ENCODE data around the gene MGLL. TPM values are rescaled to one million over a fixed set of nuclear protein-coding genes. Genes with fewer than 3 reads are reported as not detected.

Gene MGLL
- polyA plus RNA-seq, 1 experiment = 108 TPM

- Histone ChIP-seq H3K36me3 (ENCODE audit: control insufficient read depth, insufficient read depth, low read length) (no peaks in the 10 kb centered on the region; the same call in none of the 2 replicates), H3K27me3 (ENCODE audit: control insufficient read depth, insufficient read depth, low read length) (no peaks in the 10 kb centered on the region), H3K4me3 (ENCODE audit: low read depth, low read length) (no peak overlapping the region)
- CTCF ChIA-PET = interaction anchor here (1.1 to 1.2 kb wide), 3 partner anchors 19 to 40 kb away, joined by 3 to 5 read pairs (median 4); no protein-coding TSS in a partner anchor
- TF ChIP-seq CTCF (IDR thresholded peaks at IDR 0.05; ENCODE audit: insufficient read depth, low read depth, low read length) = no peak
- POLR2A ChIA-PET = no interaction called here
- DNase-seq (ENCODE audit: low read depth) = no peak
Measured at GRCh38 chr3:127744875-127745274, 77.4 kb downstream of the MGLL start.

GRCh38 chr3:127744253-127744815 lies 78.0 kb downstream of the MGLL start:
- DNase-seq (ENCODE audit: low read depth) = no peak
- ChIA-PET POLR2A (no interaction called here), CTCF (interaction anchor here (0.8 to 1.2 kb wide), 6 partner anchors 9 to 214 kb away, joined by 3 to 6 read pairs (median 4); no protein-coding TSS in a partner anchor)
- TF ChIP-seq CTCF (IDR thresholded peaks at IDR 0.05; ENCODE audit: insufficient read depth, low read depth, low read length) = no peak
- Histone ChIP-seq H3K36me3 (ENCODE audit: control insufficient read depth, insufficient read depth, low read length) (no peaks in the 10 kb centered on the region; the same call in none of the 2 replicates), H3K27me3 (ENCODE audit: control insufficient read depth, insufficient read depth, low read length) (no peaks in the 10 kb centered on the region), H3K4me3 (ENCODE audit: low read depth, low read length) (no peak overlapping the region)

- ChIA-PET CTCF (interaction anchor here (0.8 to 1.2 kb wide), 6 partner anchors 8 to 215 kb away, joined by 3 to 6 read pairs (median 4); no protein-coding TSS in a partner anchor), POLR2A (no interaction called here)
- H3K4me3 ChIP-seq (ENCODE audit: low read depth, low read length) = no peak overlapping the region
- H3K36me3 ChIP-seq (ENCODE audit: control insufficient read depth, insufficient read depth, low read length) = no peaks in the 10 kb centered on the region; the same call in none of the 2 replicates
- no peak for TF ChIP-seq CTCF (IDR thresholded peaks at IDR 0.05; ENCODE audit: insufficient read depth, low read depth, low read length)
- no peaks in the 10 kb centered on the region for H3K27me3 ChIP-seq (ENCODE audit: control insufficient read depth, insufficient read depth, low read length)
- no peak for DNase-seq (ENCODE audit: low read depth)
Measured at GRCh38 chr3:127743351-127744252, 78.7 kb downstream of the MGLL start.

GRCh38 chr3:127742580-127742979 lies 79.7 kb downstream of the MGLL start:
- POLR2A ChIA-PET = no interaction called here
- no peak overlapping the region for H3K4me3 ChIP-seq (ENCODE audit: low read depth, low read length)
- no peak for TF ChIP-seq CTCF (IDR thresholded peaks at IDR 0.05; ENCODE audit: insufficient read depth, low read depth, low read length)
- no peaks in the 10 kb centered on the region; the same call in none of the 2 replicates for H3K36me3 ChIP-seq (ENCODE audit: control insufficient read depth, insufficient read depth, low read length)
- CTCF ChIA-PET = no interaction called here
- no peak for DNase-seq (ENCODE audit: low read depth)
- H3K27me3 ChIP-seq (ENCODE audit: control insufficient read depth, insufficient read depth, low read length) = no peaks in the 10 kb centered on the region

GRCh38 chr3:127741690-127742089 lies 80.6 kb downstream of the MGLL start:
- no peak for TF ChIP-seq CTCF (IDR thresholded peaks at IDR 0.05; ENCODE audit: insufficient read depth, low read depth, low read length)
- Histone ChIP-seq H3K27me3 (ENCODE audit: control insufficient read depth, insufficient read depth, low read length) (no peaks in the 10 kb centered on the region), H3K4me3 (ENCODE audit: low read depth, low read length) (no peak overlapping the region), H3K36me3 (ENCODE audit: control insufficient read depth, insufficient read depth, low read length) (no peaks in the 10 kb centered on the region; the same call in none of the 2 replicates)
- ChIA-PET POLR2A (no interaction called here), CTCF (no interaction called here)
- no peak for DNase-seq (ENCODE audit: low read depth)

Measured in BJ (cell line).